Hepatocyte (in vitro differentiated cells): Measurements from ENCODE around the gene SPSB1.

Experiments
- EZH2 ChIP-seq: fragments of 200-600 bp; sonication (generic); IDR thresholded peaks from 2 replicates; pipeline ENCODE4 v1.6.1; 2016; ENCODE audit warnings: antibody characterized with exemption, mild to moderate bottlenecking, borderline replicate concordance
- EZH2phosphoT487 ChIP-seq: fragments of 200-600 bp; sonication (generic); IDR thresholded peaks from one replicate; pipeline ENCODE4 v1.6.1; 2018; ENCODE audit warnings: antibody characterized with exemption, mild to moderate bottlenecking, low read depth, moderate library complexity; ENCODE audit not compliant: unreplicated experiment, severe bottlenecking
- TF ChIP-seq, protein P1 (sequence below): fragments of 200-600 bp; sonication (generic); IDR thresholded peaks from 2 replicates; pipeline ENCODE4 v1.5.1; 2016; ENCODE audit warnings: antibody characterized with exemption, mild to moderate bottlenecking; ENCODE audit not compliant: poor library complexity

DNA sequence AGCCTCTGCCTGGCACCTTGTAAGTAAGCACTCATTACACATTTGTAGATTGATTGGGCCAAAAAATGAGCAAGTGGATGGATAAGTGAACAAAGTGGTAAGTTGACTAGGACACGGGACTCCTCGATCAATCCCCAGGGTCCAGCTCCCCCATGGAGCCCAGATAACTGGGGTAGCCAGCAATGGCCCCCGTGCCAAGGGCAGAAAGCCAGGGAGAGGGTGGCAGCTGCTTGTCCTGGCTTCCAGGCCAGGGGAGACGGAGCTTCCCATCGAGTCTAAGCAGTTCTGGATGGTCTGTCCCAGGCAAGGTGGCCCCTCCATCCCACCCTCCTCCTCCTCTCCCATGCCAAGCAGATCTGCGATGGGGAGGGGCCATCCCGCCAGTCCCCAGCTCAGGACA, 91.4 kb downstream of the SPSB1 start:
- TF ChIP-seq, protein P1, sequence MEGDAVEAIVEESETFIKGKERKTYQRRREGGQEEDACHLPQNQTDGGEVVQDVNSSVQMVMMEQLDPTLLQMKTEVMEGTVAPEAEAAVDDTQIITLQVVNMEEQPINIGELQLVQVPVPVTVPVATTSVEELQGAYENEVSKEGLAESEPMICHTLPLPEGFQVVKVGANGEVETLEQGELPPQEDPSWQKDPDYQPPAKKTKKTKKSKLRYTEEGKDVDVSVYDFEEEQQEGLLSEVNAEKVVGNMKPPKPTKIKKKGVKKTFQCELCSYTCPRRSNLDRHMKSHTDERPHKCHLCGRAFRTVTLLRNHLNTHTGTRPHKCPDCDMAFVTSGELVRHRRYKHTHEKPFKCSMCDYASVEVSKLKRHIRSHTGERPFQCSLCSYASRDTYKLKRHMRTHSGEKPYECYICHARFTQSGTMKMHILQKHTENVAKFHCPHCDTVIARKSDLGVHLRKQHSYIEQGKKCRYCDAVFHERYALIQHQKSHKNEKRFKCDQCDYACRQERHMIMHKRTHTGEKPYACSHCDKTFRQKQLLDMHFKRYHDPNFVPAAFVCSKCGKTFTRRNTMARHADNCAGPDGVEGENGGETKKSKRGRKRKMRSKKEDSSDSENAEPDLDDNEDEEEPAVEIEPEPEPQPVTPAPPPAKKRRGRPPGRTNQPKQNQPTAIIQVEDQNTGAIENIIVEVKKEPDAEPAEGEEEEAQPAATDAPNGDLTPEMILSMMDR = no peak
- TF ChIP-seq EZH2phosphoT487 (no peak), EZH2 (no peak)
